KG1 (cell line): ENCODE results near the gene C3orf20.

ENCODE experiments used
- DNase-seq: peaks from one replicate; lab custom pipeline; 2025; lab: John Stamatoyannopoulos, UW

C3orf20 gene

GRCh38 chr3:14758959-14759358, 84.0 kb downstream of the C3orf20 start:
- no peak for DNase-seq

- DNase-seq, result no peak
Measured at GRCh38 chr3:14760185-14760584, 85.2 kb downstream of the C3orf20 start.

- no peak for DNase-seq
Measured at GRCh38 chr3:14761121-14761672, 86.3 kb downstream of the C3orf20 start.

- DNase-seq, result no peak
Measured at GRCh38 chr3:14761866-14762265, 86.9 kb downstream of the C3orf20 start.

DNA sequence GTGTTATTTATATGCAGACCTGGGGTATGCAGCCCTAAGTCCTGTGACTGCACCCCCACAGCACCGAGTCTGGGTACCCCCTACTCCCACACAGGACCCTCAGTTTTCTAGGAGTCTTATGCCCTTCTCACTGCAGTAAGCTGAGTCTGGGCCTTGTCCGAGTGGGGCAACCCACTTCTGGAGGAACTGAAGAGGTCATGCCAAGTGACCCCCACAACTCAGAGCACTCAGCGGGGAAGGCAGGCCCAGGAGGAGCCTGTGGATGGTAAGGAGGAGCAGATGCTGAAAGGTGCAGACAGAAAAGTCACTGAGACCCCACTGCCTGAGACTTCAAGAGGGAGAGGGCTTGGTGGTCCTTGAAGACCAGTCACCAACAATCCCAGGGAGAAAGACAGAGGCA, 87.8 kb downstream of the C3orf20 start:
- no peak for DNase-seq

DNA sequence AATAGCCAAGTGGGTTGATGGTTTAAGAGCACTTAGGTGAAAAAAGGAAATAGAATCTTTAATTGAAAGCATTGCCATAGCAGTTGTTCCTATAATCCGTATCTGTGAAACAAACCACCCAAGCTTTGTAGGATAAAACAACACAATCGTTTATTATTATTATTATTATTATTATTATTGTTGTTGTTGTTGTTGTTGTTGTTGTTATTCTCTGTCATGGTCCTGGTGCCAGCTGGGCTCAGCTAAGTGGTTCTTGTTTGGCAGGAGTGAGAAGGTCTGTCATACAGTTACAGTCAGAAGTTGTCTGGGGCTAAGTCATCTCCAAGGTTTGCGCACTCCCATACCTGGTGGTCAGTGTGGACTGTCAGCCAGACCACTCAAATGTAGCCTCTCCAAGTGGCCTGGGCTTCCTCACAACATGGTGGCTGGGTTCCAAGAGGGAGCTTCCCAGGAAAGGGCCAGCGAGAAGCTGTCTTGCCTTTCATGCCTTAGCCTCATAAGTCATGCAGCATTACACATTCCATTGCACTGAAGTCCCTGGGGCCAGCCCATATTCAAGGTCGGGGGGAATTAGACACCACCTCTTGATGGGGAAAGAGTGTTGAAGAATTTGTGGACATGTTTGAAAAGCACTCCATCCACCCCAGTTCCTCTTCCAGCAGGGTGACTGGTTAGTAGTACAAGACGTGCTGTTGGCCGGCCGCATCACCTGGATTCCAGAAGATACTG, 89.6 kb downstream of the C3orf20 start:
- no peak for DNase-seq

DNA sequence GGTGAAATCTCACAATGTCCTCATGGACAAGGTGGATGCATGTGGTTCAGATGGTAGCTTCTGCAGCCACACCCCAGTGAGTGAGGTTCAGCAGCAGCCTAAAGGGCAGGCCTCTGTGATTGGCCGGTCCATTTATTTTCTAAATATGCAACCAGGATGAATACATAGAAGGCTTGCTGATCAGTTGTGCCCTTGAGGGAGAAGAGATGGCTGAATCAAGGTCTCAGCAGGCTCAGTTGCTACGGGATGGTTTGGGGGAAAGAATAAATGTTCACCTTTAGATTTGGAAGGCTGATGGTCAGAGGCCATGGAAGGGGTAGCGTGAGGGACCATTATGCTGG, 90.1 kb downstream of the C3orf20 start:
- no peak for DNase-seq

DNA sequence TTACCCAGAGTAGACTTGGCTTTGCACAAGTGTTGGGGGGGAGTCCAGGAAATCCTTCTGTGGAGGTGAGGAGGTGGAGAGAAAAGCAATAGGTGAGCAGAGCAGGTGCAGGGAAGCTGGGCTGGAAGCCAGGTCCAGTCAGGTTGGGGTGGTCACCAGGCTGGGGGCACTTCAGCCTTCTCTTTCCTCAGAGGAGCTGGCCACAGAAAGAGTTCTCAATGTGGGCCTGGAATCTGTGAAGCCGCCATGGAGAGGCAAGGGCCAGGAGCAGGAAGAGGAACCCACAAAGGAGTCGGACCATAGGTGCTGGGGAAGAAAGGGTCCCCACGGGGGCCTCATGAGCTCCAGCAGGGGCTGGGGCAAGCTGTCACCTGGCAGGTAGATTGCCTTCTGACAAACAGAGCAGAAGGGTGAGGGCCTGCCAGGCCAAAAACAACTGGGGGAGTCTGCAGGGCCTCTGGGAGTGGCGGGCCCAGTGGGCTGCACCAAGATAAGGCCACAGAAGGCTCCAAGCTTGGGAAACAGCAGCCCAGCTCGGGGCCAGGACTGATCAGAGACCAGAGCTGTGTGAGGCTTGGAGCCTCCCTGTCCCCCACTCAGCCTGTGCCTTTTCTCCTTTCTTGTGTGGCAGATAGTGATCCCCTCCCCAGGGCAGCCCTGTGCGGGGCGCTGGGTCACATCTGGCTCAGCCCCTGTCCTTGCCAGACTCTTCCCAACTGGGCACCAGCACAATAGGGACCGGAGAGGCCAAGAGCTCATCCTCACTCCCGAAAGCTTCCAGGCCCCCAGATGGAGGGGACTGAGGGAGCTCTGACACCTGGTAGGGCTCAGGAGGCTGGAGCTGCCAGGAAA, 90.9 kb downstream of the C3orf20 start:
- DNase-seq, result no peak

GRCh38 chr3:14766428-14767244, 91.7 kb downstream of the C3orf20 start:
- no peak for DNase-seq

GRCh38 chr3:14767245-14768051, 92.5 kb downstream of the C3orf20 start:
- no peak for DNase-seq

DNA sequence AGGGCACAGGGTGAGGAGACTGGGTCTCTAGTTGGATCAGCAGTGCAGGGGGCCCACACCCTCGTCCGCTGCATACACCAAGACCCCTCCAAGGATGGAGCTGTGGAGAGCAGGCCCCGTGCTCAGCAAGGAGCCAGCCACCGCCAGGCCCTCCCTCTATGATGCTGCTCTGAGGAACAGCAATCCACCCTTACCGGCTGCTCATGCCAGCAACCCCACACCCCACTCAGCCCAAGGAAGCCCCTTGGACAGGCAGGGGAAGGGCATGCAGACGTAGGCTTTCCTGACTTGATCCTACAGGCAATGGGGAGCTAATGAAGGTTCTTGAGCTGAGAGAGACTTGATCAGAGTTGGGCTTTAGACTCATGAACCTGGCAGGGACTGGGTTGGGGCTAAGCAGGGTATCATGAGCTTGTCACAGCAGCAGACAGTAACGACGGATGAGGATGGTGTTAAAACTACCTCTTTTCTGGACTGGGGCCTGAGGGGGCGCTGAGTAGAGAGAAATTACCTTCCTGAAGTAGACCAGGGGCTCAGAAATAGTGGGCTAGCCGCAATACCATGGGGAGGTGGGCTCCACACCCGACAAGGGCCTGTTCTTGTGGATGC, 93.3 kb downstream of the C3orf20 start:
- no peak for DNase-seq

DNA sequence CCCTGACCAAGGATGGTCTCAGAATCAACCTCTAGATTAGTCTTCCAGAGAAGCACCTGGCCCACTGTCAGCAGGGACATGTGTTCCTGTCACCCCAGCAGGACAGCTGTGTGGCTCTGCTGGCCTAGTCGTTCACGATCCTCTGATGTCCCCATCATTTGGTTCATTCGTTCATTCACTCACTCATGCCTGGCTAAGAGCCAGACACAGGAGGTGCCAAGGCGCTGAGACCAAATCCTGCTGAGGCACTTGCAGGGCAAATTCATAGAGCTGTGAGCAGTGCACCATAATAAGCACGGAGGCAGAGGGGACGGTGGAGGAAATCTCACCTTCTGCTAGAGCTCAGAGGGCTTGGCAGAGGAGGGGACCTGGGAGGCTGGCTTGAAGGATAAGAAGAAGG, 93.9 kb downstream of the C3orf20 start:
- no peak for DNase-seq

DNA sequence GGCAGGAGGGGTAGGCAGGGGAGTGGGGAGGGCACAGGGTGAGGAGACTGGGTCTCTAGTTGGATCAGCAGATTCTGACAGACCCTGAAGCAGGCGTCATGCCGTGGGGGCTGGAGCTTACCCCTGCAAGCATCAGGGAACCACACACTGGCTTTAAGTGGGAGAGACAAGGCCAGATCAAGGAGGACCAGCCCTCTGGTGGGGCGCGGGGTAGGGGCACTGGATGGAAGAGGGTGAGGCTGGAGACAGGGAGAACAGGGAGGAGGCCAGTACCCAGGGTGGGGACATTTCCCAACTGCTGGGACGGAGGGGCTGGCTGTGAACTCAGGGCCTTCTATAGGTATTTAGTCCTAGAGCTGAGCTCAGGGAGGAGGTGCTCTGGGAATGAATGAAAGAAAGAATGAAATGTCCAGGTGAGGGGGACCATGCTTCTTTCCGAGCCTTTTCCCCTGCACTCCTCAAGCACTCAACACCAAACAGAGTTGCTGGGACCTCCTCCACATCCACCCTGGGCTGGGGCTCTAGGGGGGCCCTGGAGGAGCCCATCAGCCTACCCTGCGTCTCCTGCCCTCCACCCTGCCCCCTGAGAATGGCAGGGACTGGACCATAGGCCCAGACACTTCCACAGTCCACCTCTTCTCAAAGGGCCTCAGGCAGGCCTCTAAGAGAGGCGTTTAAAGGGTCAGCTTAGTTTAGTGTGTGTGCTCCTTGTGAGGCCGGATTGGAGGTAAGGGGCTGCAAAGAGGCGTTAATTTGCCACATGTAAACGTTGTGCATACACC, 94.8 kb downstream of the C3orf20 start:
- DNase-seq, result no peak

GRCh38 chr3:14770591-14770990, 95.7 kb downstream of the C3orf20 start:
- no peak for DNase-seq

GRCh38 chr3:14771593-14772497, 96.9 kb downstream of the C3orf20 start:
- no peak for DNase-seq

DNA sequence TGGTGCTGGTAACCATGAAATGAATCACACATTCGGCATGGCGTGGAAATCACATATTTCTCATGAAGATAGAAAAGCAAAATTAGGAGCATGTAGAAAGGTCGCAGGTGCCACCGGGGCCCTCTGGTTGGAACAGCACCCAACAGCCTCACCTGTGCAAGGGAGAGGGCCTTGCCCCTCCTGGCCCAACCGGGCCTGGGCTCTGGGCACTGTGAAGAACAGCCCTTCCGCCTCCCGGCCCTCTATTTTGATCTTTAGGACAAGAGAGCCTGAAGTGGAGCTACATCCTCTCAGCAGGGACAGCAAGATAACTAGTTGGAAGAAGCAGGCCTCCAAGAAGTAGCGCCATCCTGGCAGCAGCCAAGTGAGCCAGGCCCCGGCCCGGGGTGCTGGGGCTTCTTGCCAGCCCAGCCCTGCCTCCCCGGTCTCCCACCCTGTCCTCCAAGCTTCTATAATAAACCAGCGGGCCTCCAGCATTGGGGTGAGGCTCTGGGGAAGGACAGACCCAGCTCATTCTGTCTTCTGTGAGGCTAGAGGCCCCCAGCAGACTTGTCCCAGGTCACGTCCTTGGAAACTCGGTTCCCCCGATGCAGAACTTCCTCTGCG, 97.7 kb downstream of the C3orf20 start:
- no peak for DNase-seq

DNA sequence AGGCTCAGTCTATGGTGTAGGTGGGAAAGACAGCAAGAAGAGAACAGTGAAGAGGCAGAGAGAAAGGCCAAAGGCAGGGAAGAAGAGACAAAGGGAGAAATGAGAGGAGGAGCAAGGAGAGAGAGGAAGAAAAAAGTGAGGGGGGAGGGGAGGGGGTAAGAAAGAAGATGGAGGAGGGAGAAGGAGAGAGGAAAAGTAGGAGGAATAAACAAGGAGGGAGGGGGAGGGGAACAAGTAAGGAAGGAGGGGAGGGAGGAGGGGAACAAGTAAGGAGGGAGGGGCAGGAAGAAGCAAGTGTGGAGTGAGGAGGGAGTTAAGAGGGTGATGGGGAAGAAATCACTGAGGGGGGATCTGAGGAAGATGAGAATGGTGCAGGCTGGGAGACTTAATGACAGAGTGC, 98.3 kb downstream of the C3orf20 start:
- DNase-seq, result no peak

DNA sequence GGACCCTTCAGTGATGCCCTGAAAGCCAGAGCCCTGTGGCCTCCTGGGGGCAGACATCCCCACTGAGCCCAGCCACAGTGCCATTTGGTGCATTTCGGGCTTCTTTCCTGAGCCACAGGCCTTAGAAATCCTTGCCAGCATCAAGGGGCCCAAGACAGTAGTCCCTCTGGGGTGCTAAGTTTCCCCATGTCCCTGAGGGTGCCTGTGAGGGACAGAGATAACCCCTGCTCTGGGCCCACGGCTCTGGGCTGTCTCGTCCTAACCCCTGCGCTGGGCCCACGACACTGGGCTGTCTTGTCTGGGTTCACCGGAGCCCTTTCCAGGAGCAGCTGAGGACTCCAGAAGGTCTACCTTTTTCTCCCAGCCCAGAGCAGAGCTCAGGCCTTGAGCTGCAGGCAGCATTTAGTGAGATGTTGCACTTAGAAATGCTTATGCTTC, 98.8 kb downstream of the C3orf20 start:
- DNase-seq, result no peak

GRCh38 chr3:14774431-14774830, 99.5 kb downstream of the C3orf20 start:
- no peak for DNase-seq
